ENCODE results near the gene FKBP5.

GRCh38 chr6:35736253-35736894 lies 47.7 kb upstream of the FKBP5 start:
- TF ChIP-seq CTCF (IDR thresholded peaks at IDR 0.05), result peak; percentile 79 to 92 (median 85)
- TF ChIP-seq POLR2AphosphoS5 (IDR thresholded peaks at IDR 0.05), result peak in 2 of 3 donors; percentile 19 to 22
- TF ChIP-seq POLR2A (IDR thresholded peaks at IDR 0.05), result no peak
